HepG2 (cell line): ENCODE measurements around the gene MC5R. TPM values are rescaled to one million over a fixed set of nuclear protein-coding genes. Genes with fewer than 3 reads are reported as not detected.

Experiments
- ATF7 ChIP-seq, 2 experiments: fragments of 450-650 bp in 1 of 2; sonication (generic) in 1 of 2; formaldehyde crosslinking in 1 of 2; IDR thresholded peaks; 2 replicates each; pipeline versions ENCODE4 v1.4.0 to v1.6.1; 2016 to 2020; ENCODE audit warnings: antibody characterized with exemption in 1 of 2, mild to moderate bottlenecking in 1 of 2, missing genetic modification reagents in 1 of 2
- GPN1 ChIP-seq: sonication (generic); formaldehyde crosslinking; IDR thresholded peaks from 2 replicates; pipeline ENCODE4 v1.5.1; 2020; ENCODE audit warnings: missing genetic modification reagents, borderline replicate concordance
- GTF3A ChIP-seq: sonication (generic); formaldehyde crosslinking; conservative IDR thresholded peaks from 2 replicates; pipeline ENCODE4 v1.4.0; 2020; ENCODE audit warnings: mild to moderate bottlenecking, missing genetic modification reagents
- IKZF1 ChIP-seq: fragments of 450-650 bp; IDR thresholded peaks from 2 replicates; pipeline ENCODE4 v1.7.1; 2016
- JUND ChIP-seq: sonication (generic); formaldehyde crosslinking; IDR thresholded peaks from 2 replicates; pipeline ENCODE4 v1.8.0; 2022; ENCODE audit warnings: mild to moderate bottlenecking, missing genetic modification reagents
- KAT8 ChIP-seq: IDR thresholded peaks from 2 replicates; pipeline ENCODE4 v1.6.1; 2016; ENCODE audit warnings: missing genetic modification reagents, missing compliant biosample characterization
- MXD4 ChIP-seq: IDR thresholded peaks from 2 replicates; pipeline ENCODE4 v1.6.1; 2016; ENCODE audit warnings: mild to moderate bottlenecking, missing biosample characterization, missing genetic modification reagents
- RFX3 ChIP-seq: IDR thresholded peaks from 2 replicates; pipeline ENCODE4 v1.6.1; 2016; ENCODE audit warnings: missing biosample characterization, missing genetic modification reagents
- SCMH1 ChIP-seq: sonication (generic); formaldehyde crosslinking; IDR thresholded peaks from 2 replicates; pipeline ENCODE4 v1.9.0; 2021; ENCODE audit warnings: missing genetic modification reagents, mild to moderate bottlenecking, borderline replicate concordance
- SMC3 ChIP-seq: IDR thresholded peaks from 2 replicates; pipeline ENCODE4 v1.6.1; 2011; ENCODE audit warnings: low read length, improper control_type of control experiment
- SP2 ChIP-seq: sonication (generic); formaldehyde crosslinking; IDR thresholded peaks from 2 replicates; pipeline ENCODE4 v1.5.1; 2020; ENCODE audit warnings: mild to moderate bottlenecking, missing genetic modification reagents
- STAG1 ChIP-seq: sonication (generic); formaldehyde crosslinking; IDR thresholded peaks from 2 replicates; pipeline ENCODE4 v1.4.0; 2020; ENCODE audit warnings: missing genetic modification reagents
- THAP11 ChIP-seq: IDR thresholded peaks from 2 replicates; pipeline ENCODE4 v1.6.1; 2016; ENCODE audit warnings: missing biosample characterization, missing genetic modification reagents
- TRAFD1 ChIP-seq: sonication (generic); formaldehyde crosslinking; IDR thresholded peaks from 2 replicates; pipeline ENCODE4 v1.5.1; 2020; ENCODE audit warnings: missing genetic modification reagents, mild to moderate bottlenecking, borderline replicate concordance
- U2AF2 ChIP-seq: fragments of 200-400 bp; formaldehyde crosslinking; IDR thresholded peaks from 2 replicates; pipeline ENCODE4 v1.6.1; 2017; ENCODE audit warnings: low read depth, mild to moderate bottlenecking, low read length
- XRCC5 ChIP-seq: fragments of 200-400 bp; formaldehyde crosslinking; optimal IDR thresholded peaks from 2 replicates; pipeline ENCODE3; 2017; ENCODE audit warnings: mild to moderate bottlenecking, low read length
- ZFP37 ChIP-seq: sonication (generic); formaldehyde crosslinking; IDR thresholded peaks from 2 replicates; pipeline ENCODE4 v1.4.0; 2020; ENCODE audit warnings: missing genetic modification reagents, borderline replicate concordance
- ZNF550 ChIP-seq: sonication (generic); formaldehyde crosslinking; IDR thresholded peaks from 2 replicates; pipeline ENCODE4 v1.4.0; 2020; ENCODE audit warnings: mild to moderate bottlenecking, missing genetic modification reagents, borderline replicate concordance
- ZNF576 ChIP-seq: sonication (generic); formaldehyde crosslinking; IDR thresholded peaks from 2 replicates; pipeline ENCODE4 v1.4.0; 2020; ENCODE audit warnings: mild to moderate bottlenecking, missing genetic modification reagents
- ZNF768 ChIP-seq: sonication (generic); formaldehyde crosslinking; IDR thresholded peaks from 2 replicates; pipeline ENCODE4 v1.4.0; 2020; ENCODE audit warnings: missing genetic modification reagents
- ZNF777 ChIP-seq: sonication (generic); formaldehyde crosslinking; IDR thresholded peaks from 2 replicates; pipeline ENCODE4 v1.4.0; 2020; ENCODE audit warnings: missing genetic modification reagents
- polyA plus RNA-seq, 8 experiments: library from polyadenylated mRNA; depleted of rRNA in 3 of 8; stranded (reverse) in 7 of 8; unstranded in 1 of 8; fragments of >200 nt; fragmentation: Illumina TruSeq in 4 of 8; extraction: Trizol in 4 of 8; gene quantifications; 2 replicates each; pipeline versions ENCODE4 v1.2.1 to v1.2.3, GENCODE V29; 2011 to 2016; ENCODE audit warnings: low read depth in 4 of 8, missing spikeins in 1 of 8, mixed read lengths in 1 of 8; ENCODE audit not compliant: insufficient read depth in 1 of 8
- total RNA-seq, 5 experiments: library from RNA; depleted of rRNA; stranded (reverse); fragments of >200 nt; fragmentation: Illumina TruSeq; extraction: Trizol; gene quantifications; 2 replicates each; pipeline ENCODE4 v1.2.3, GENCODE V29; 2016; ENCODE audit warnings: low read depth in 1 of 5
- TF ChIP-seq, protein P1 (sequence below), 2 experiments: sonication (generic) in 1 of 2; formaldehyde crosslinking in 1 of 2; IDR thresholded peaks; 2 replicates each; pipeline versions ENCODE4 v1.6.1 to v1.9.0; 2014 to 2022; ENCODE audit warnings: antibody characterized with exemption in 1 of 2, borderline replicate concordance in 1 of 2, inconsistent platforms in 1 of 2, low read depth in 1 of 2, missing genetic modification reagents in 1 of 2
- TF ChIP-seq, protein P2 (sequence below): sonication (generic); formaldehyde crosslinking; IDR thresholded peaks from 2 replicates; pipeline ENCODE4 v1.5.0; 2020; ENCODE audit warnings: mild to moderate bottlenecking, low read depth, missing genetic modification reagents, borderline replicate concordance

MC5R gene
- total and polyA plus RNA-seq, 2 of the 13 experiments (the other 11 are each of a cell fraction or from before 2014, with no cell fraction given): not detected

- TF ChIP-seq SCMH1 (CRISPR knock-in tag): no peak
- TF ChIP-seq TRAFD1 (CRISPR knock-in tag): no peak
- TF ChIP-seq ZNF768 (CRISPR knock-in tag): peak; percentile 23; the same call in 1 of the 2 replicates
- TF ChIP-seq GPN1 (CRISPR knock-in tag): no peak
- no peak for TF ChIP-seq GTF3A (CRISPR knock-in tag)
- no peak for TF ChIP-seq ATF7 (IDR thresholded peaks at IDR 0.05)
- no peak for TF ChIP-seq ATF7 (CRISPR knock-in tag; IDR thresholded peaks at IDR 0.05)
- TF ChIP-seq THAP11 (CRISPR knock-in tag): no peak
- TF ChIP-seq IKZF1: no peak
- no peak for TF ChIP-seq ZFP37 (CRISPR knock-in tag)
- no peak for TF ChIP-seq U2AF2
- no peak for TF ChIP-seq ZNF576 (CRISPR knock-in tag)
- no peak for TF ChIP-seq MXD4 (CRISPR knock-in tag)
- TF ChIP-seq STAG1 (CRISPR knock-in tag): peak; percentile 89
- TF ChIP-seq, protein P1, sequence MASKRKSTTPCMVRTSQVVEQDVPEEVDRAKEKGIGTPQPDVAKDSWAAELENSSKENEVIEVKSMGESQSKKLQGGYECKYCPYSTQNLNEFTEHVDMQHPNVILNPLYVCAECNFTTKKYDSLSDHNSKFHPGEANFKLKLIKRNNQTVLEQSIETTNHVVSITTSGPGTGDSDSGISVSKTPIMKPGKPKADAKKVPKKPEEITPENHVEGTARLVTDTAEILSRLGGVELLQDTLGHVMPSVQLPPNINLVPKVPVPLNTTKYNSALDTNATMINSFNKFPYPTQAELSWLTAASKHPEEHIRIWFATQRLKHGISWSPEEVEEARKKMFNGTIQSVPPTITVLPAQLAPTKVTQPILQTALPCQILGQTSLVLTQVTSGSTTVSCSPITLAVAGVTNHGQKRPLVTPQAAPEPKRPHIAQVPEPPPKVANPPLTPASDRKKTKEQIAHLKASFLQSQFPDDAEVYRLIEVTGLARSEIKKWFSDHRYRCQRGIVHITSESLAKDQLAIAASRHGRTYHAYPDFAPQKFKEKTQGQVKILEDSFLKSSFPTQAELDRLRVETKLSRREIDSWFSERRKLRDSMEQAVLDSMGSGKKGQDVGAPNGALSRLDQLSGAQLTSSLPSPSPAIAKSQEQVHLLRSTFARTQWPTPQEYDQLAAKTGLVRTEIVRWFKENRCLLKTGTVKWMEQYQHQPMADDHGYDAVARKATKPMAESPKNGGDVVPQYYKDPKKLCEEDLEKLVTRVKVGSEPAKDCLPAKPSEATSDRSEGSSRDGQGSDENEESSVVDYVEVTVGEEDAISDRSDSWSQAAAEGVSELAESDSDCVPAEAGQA (IDR thresholded peaks at IDR 0.05; ENCODE audit: low read depth): no peak
- TF ChIP-seq, protein P1 (CRISPR knock-in tag; IDR thresholded peaks at IDR 0.05; ENCODE audit: borderline replicate concordance): no peak
- TF ChIP-seq RFX3: no peak
- peak; percentile 85 for TF ChIP-seq XRCC5
- no peak; the same call in 1 of the 2 replicates for TF ChIP-seq SMC3
- no peak for TF ChIP-seq SP2 (CRISPR knock-in tag)
- TF ChIP-seq, protein P2, sequence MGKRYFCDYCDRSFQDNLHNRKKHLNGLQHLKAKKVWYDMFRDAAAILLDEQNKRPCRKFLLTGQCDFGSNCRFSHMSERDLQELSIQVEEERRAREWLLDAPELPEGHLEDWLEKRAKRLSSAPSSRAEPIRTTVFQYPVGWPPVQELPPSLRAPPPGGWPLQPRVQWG (CRISPR knock-in tag): no peak
- TF ChIP-seq KAT8 (CRISPR knock-in tag): no peak
- peak; percentile 71; the same call in 1 of the 2 replicates for TF ChIP-seq ZNF777
- no peak for TF ChIP-seq ZNF550
- no peak for TF ChIP-seq JUND
Measured at GRCh38 chr18:13823707-13824395, at the start of gene MC5R (continued).
